NCI-H1105 treated with DMSO at 0.1 percent for 48 hours (cell line): ENCODE data around the gene PIK3C3.
A peak's percentile ranks its signal among the peaks of the same experiment; 100 is the strongest.

ENCODE experiments used
- DNase-seq: peaks from one replicate; lab custom pipeline; 2025; lab: John Stamatoyannopoulos, UW

The PIK3C3 gene

DNA sequence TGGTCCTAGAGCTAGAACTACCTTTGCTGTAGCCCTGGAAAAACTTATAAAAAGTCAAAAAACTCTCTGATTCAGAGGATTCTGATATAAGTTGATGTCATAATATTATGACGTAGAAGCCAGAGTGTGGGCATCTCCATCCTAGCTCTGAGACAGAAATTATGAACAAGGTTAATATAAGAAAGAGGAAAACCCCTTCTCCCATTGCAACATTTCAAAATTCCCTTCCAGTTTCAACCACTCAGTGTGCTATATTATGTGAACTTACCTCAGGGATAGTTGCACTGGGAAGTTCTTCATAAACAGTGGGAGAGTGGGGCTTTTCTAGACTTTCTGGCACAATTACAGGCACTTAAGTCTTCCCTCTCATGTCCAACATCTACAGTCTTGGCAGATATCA is 171.6 kb downstream of the PIK3C3 start:
- DNase-seq: no peak

DNA sequence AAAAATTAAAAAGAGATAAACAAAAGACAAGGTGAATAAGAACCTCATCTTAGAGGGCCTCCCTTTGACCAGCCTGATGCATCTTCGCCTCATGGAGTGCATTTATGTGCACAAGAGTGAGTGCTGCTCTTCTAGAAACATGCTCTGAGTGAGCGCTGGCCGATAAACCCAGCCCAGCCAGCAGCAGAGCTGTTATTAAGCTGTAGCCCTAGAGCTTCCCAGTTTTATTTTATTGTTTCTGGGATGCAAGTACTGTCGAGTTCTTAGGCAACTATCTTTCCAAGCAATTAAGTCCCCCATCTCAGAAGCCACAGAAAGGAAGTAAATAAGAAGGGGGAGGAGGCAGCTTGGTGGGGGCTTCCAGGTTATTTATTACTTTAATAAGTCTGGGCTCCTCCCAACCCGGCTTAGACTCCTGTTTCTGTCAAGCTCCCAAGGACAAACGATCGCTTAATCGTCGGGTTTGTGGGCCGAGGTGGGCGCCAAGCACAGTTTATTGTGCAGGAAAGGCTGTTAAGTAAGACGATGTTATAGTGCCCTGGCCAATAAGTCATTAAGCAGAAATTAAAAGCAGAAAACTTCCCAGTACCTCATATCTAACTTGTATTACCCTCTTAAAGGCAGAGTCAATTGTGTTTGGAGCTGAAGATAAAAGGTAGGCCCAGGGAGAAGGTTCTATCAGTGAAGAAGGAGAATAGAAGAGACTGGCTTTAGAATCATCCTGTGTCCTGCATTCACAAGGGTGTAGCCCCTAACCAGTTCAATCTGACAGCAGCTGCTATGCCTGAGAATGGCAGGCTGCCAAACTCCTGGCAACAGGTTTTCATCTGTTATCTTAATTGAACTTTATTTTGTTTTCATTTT is 176.3 kb downstream of the PIK3C3 start:
- peak; percentile 94 for DNase-seq

DNA sequence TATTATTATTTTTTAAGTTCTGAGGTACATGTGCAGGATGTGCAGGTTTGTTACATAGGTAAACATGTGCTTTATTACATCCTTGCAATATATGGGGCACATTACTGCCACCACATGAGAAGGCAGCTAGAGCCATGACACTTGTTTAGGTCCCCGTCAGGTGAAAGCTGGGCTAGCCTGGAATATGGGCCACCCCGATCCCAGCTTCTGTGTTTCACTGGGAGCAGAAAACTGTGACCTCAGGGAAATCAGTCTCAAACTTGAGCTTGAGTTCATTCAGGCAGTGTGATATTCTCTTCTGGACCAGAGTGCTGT is 176.9 kb downstream of the PIK3C3 start:
- no peak for DNase-seq
